Choroid plexus epithelial cell (primary cell): ENCODE results near the gene CDH26.

ENCODE experiments used
- DNase-seq: peaks from one replicate; pipeline ENCODE4 v3.0.0-alpha.2; 2010; ENCODE audit warnings: low read depth
- H3K4me3 ChIP-seq: 2 replicates; pipeline ENCODE4 v1.5.1; 2011; ENCODE audit warnings: low read depth, mild to moderate bottlenecking, control low read depth, low read length, moderate library complexity
- CTCF ChIP-seq: conservative IDR thresholded peaks from 2 replicates; pipeline ENCODE4 v1.5.1; 2011; ENCODE audit warnings: low read depth, mild to moderate bottlenecking, control low read depth, inconsistent platforms, low read length, moderate library complexity

CDH26 gene

GRCh38 chr20:59961423-59961822 lies 3.2 kb downstream of the CDH26 start:
- H3K4me3 ChIP-seq: no peak overlapping the region
- no peak for DNase-seq
- TF ChIP-seq CTCF: no peak

GRCh38 chr20:59962155-59962554 lies 3.9 kb downstream of the CDH26 start:
- no peak for TF ChIP-seq CTCF
- H3K4me3 ChIP-seq: no peak overlapping the region
- no peak for DNase-seq

GRCh38 chr20:59966428-59966827 lies 8.2 kb downstream of the CDH26 start:
- TF ChIP-seq CTCF: no peak
- H3K4me3 ChIP-seq: no peak overlapping the region
- no peak for DNase-seq

GRCh38 chr20:59971428-59971827 lies 13.2 kb downstream of the CDH26 start:
- TF ChIP-seq CTCF: no peak
- DNase-seq: no peak

GRCh38 chr20:59972037-59972801 lies 14.0 kb downstream of the CDH26 start:
- no peak overlapping the region for H3K4me3 ChIP-seq
- no peak for TF ChIP-seq CTCF
- no peak for DNase-seq

More at GRCh38 chr20:59971428-59971827, 13.2 kb downstream of the CDH26 start:
- H3K4me3 ChIP-seq: no peak overlapping the region

GRCh38 chr20:59976156-59976782 lies 18.0 kb downstream of the CDH26 start:
- TF ChIP-seq CTCF: no peak
- H3K4me3 ChIP-seq: no peak overlapping the region
- DNase-seq: no peak

GRCh38 chr20:59977086-59977485 lies 18.9 kb downstream of the CDH26 start:
- H3K4me3 ChIP-seq: no peak overlapping the region
- TF ChIP-seq CTCF: no peak
- no peak for DNase-seq
